Testis (tissue), 2 donors: ENCODE data around the gene VAT1.

Experiments
- POLR2A ChIP-seq: fragments of 450-650 bp; IDR thresholded peaks from one replicate; pipeline ENCODE4 v1.6.1; 2017; ENCODE audit warnings: antibody characterized with exemption, mild to moderate bottlenecking, moderate library complexity
- TF ChIP-seq, protein P1 (sequence below), 3 experiments: fragments of 450-650 bp in 2 of 3; fragments of 200-600 bp in 1 of 3; sonication (generic) in 1 of 3; IDR thresholded peaks; one replicate each; pipeline ENCODE4 v1.5.1; 2016 to 2019; ENCODE audit warnings: antibody characterized with exemption in 3 of 3, mild to moderate bottlenecking in 2 of 3, moderate library complexity in 1 of 3

DNA sequence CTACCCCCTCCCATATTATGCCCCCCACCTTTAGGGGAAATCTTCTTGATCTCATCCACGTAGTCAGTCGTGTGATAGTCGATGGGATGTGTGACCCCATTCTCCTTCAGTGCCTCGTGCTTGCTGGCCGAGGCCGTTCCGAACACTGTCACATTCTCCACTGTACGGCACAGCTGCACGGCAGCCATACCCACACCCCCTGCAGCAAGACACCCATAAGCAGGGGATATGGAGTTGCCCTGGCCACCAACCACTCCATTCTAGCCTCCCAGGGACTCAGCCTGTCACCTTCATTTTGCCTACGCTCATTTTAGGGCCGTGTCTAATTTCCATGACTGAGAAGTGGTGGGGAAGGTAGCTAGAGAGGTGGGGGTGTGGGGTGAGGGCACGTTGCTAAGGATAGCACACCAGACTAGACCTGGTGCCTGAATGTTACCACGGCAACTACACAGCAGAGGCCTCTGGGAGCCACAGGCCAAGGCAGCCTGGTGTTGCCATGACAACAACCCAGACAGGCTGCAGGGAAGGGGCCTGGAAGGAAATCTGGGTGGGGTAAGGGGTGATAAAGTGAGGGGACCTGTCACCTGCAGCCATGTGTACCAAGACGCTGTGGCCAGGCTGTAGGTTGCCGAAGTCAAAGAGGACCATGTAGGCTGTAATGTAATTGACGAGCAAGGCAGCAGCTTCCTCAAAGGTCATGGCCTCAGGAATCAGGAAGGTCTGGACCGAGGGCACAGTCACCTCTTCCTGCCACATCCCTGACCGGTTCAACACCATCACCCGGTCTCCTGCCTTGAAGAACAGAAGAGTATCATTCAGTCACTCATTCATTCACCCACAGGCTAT lies 4.0 kb downstream of the VAT1 start:
- TF ChIP-seq, protein P1, sequence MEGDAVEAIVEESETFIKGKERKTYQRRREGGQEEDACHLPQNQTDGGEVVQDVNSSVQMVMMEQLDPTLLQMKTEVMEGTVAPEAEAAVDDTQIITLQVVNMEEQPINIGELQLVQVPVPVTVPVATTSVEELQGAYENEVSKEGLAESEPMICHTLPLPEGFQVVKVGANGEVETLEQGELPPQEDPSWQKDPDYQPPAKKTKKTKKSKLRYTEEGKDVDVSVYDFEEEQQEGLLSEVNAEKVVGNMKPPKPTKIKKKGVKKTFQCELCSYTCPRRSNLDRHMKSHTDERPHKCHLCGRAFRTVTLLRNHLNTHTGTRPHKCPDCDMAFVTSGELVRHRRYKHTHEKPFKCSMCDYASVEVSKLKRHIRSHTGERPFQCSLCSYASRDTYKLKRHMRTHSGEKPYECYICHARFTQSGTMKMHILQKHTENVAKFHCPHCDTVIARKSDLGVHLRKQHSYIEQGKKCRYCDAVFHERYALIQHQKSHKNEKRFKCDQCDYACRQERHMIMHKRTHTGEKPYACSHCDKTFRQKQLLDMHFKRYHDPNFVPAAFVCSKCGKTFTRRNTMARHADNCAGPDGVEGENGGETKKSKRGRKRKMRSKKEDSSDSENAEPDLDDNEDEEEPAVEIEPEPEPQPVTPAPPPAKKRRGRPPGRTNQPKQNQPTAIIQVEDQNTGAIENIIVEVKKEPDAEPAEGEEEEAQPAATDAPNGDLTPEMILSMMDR (IDR thresholded peaks at IDR 0.05): no peak
- no peak for TF ChIP-seq POLR2A
